Sigmoid colon (tissue), 7 donors: ENCODE data around the gene ATXN7L2. TPM values are rescaled to one million over a fixed set of nuclear protein-coding genes. Genes with fewer than 3 reads are reported as not detected.

Experiments
- DNase-seq: peaks from one replicate; pipeline ENCODE4 v3.0.0-alpha.2; 2019
- H3K27ac ChIP-seq, 4 donors: fragments of 200-600 bp; sonication (generic); one replicate each; pipeline ENCODE4 v1.5.1; 2016 to 2019; ENCODE audit warnings: mild to moderate bottlenecking in 1 of 4
- H3K27me3 ChIP-seq, 3 donors: fragments of 200-600 bp; sonication (generic); one replicate each; pipeline ENCODE4 v1.5.1; 2019; ENCODE audit warnings: mild to moderate bottlenecking in 1 of 3
- H3K36me3 ChIP-seq, 4 donors: fragments of 200-600 bp; sonication (generic); one replicate each; pipeline ENCODE4 v1.5.1; 2016 to 2019
- H3K4me1 ChIP-seq, 4 donors: fragments of 200-600 bp; sonication (generic); one replicate each; pipeline ENCODE4 v1.5.1; 2017 to 2019
- H3K4me3 ChIP-seq, 4 donors: fragments of 200-600 bp; sonication (generic); one replicate each; pipeline ENCODE4 v1.5.1; 2017 to 2019; ENCODE audit warnings: mild to moderate bottlenecking in 2 of 4, moderate library complexity in 1 of 4
- H3K9me3 ChIP-seq, 4 donors: fragments of 200-600 bp in 3 of 4; sonication (generic) in 3 of 4; one replicate each; pipeline versions ENCODE4 v1.5.1 to v1.6.1; 2013 to 2019
- EP300 ChIP-seq, 4 donors: sonication (generic); formaldehyde crosslinking; IDR thresholded peaks; one replicate each; pipeline ENCODE4 v1.6.1; 2017; ENCODE audit warnings: antibody characterized with exemption in 4 of 4
- POLR2A ChIP-seq, 2 donors: fragments of 450-650 bp; IDR thresholded peaks; one replicate each; pipeline ENCODE4 v1.6.1; 2016; ENCODE audit warnings: antibody characterized with exemption in 2 of 2, mild to moderate bottlenecking in 2 of 2, moderate library complexity in 2 of 2
- POLR2AphosphoS5 ChIP-seq, 4 donors: sonication (generic); formaldehyde crosslinking; IDR thresholded peaks; one replicate each; pipeline ENCODE4 v1.6.1; 2017; ENCODE audit warnings: antibody characterized with exemption in 4 of 4
- WGBS, 2 donors: extraction: QIAGEN DNeasy Blood & Tissue Kit; methylation state at CpG; one replicate each; pipeline ENCODE4 v1.1.7; 2013; 5-methylcytosine and 5-hydroxymethylcytosine counted together
- intact Hi-C: fragments of 100-400 bp; cut with DNase I; formaldehyde crosslinking; loops from one replicate; pipeline ENCODE4 v1.15.1; 2023
- polyA plus RNA-seq, 3 donors: library from polyadenylated mRNA; stranded (reverse); fragments of 200-250 nt; gene quantifications; one replicate each; pipeline ENCODE4 v1.2.3, GENCODE V29; 2013
- total RNA-seq, 4 donors: library from RNA; depleted of rRNA; stranded (reverse); fragments of >200 nt; gene quantifications; one replicate each; pipeline ENCODE4 v1.1.0, GENCODE V29; 2016
- TF ChIP-seq, protein P1 (sequence below), 4 experiments: fragments of 450-650 bp in 3 of 4; fragments of 200-600 bp in 1 of 4; IDR thresholded peaks; one replicate each; pipeline ENCODE4 v1.5.1; 2016 to 2019; ENCODE audit warnings: antibody characterized with exemption in 4 of 4, mild to moderate bottlenecking in 3 of 4, moderate library complexity in 2 of 4
- donor health status: healthy with polysubstance abuse.
- donor health status: Bipolar disorder and iron deficiency.
- donor health status: healthy.

Gene ATXN7L2
- total and polyA plus RNA-seq, 7 donors = 1.8 to 12.2 (median 2.5) TPM

DNA sequence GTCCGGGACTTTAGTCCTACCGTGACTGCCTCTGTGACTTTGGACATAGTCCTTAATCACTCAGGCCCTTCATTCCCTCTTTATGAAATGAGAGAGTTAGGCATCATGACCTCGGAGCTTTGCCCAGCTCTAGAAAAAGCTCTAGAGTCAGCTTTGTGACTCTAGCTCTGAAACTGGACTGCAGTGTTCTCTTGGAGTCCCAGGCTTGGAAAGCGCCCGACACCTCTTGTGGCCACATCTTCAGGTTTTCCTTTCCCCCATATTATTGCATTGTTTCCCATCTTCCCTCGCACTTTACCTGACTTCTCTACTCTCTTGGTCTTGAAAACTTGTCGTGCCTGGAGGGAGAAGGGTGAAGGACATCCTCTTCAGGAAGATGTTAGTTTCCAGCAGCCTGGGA, 38.3 kb downstream of the ATXN7L2 start:
- TF ChIP-seq POLR2AphosphoS5 (IDR thresholded peaks at IDR 0.05) = no peak
- no peak for TF ChIP-seq EP300 (IDR thresholded peaks at IDR 0.05)
- TF ChIP-seq, protein P1, sequence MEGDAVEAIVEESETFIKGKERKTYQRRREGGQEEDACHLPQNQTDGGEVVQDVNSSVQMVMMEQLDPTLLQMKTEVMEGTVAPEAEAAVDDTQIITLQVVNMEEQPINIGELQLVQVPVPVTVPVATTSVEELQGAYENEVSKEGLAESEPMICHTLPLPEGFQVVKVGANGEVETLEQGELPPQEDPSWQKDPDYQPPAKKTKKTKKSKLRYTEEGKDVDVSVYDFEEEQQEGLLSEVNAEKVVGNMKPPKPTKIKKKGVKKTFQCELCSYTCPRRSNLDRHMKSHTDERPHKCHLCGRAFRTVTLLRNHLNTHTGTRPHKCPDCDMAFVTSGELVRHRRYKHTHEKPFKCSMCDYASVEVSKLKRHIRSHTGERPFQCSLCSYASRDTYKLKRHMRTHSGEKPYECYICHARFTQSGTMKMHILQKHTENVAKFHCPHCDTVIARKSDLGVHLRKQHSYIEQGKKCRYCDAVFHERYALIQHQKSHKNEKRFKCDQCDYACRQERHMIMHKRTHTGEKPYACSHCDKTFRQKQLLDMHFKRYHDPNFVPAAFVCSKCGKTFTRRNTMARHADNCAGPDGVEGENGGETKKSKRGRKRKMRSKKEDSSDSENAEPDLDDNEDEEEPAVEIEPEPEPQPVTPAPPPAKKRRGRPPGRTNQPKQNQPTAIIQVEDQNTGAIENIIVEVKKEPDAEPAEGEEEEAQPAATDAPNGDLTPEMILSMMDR (IDR thresholded peaks at IDR 0.05) = no peak
- TF ChIP-seq POLR2A (IDR thresholded peaks at IDR 0.05) = no peak
- intact Hi-C loops = no loop called here
- Histone ChIP-seq H3K4me3 (no peak overlapping the region), H3K27me3 (no peaks in the 10 kb centered on the region), H3K36me3 (no peaks in the 10 kb centered on the region), H3K9me3 (no peaks in the 10 kb centered on the region), H3K4me1 (no peaks in the 10 kb centered on the region), H3K27ac (no peak overlapping the region)
- WGBS, 2 donors = 89 to 91% methylated on average over 7 of the region's 7 CpGs
- no peak for DNase-seq

DNA sequence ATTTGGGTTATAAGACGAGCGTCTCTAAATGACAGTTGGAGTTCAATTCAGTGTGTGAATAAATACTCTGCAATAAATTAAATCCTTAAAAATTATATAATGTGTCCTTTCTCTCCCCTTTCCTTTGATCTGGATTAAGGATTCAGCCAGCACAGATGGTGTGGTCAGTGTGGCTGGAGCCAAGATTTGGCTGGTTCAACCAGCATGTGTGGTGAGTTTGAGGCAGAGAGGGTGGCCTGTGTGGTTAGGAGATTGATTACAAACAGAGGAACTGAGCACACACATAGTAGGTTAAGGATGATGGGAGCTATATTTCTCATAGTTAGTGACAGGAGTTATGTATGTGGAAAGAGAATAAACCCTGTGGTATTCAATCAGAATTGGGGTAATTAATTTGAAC, 40.0 kb downstream of the ATXN7L2 start:
- H3K36me3 ChIP-seq = no peaks in the 10 kb centered on the region
- H3K27me3 ChIP-seq = no peaks in the 10 kb centered on the region
- intact Hi-C loops = no loop called here
- no peak for DNase-seq
- no peak for TF ChIP-seq POLR2AphosphoS5 (IDR thresholded peaks at IDR 0.05)
- TF ChIP-seq EP300 (IDR thresholded peaks at IDR 0.05) = no peak
- TF ChIP-seq POLR2A (IDR thresholded peaks at IDR 0.05) = no peak
- TF ChIP-seq, protein P1 (IDR thresholded peaks at IDR 0.05) = no peak
- H3K4me1 ChIP-seq = no peaks in the 10 kb centered on the region
- no peak overlapping the region for H3K27ac ChIP-seq
- 92% methylated on average over 2 of the region's 2 CpGs for WGBS, 2 donors
- no peaks in the 10 kb centered on the region for H3K9me3 ChIP-seq
- no peak overlapping the region for H3K4me3 ChIP-seq

DNA sequence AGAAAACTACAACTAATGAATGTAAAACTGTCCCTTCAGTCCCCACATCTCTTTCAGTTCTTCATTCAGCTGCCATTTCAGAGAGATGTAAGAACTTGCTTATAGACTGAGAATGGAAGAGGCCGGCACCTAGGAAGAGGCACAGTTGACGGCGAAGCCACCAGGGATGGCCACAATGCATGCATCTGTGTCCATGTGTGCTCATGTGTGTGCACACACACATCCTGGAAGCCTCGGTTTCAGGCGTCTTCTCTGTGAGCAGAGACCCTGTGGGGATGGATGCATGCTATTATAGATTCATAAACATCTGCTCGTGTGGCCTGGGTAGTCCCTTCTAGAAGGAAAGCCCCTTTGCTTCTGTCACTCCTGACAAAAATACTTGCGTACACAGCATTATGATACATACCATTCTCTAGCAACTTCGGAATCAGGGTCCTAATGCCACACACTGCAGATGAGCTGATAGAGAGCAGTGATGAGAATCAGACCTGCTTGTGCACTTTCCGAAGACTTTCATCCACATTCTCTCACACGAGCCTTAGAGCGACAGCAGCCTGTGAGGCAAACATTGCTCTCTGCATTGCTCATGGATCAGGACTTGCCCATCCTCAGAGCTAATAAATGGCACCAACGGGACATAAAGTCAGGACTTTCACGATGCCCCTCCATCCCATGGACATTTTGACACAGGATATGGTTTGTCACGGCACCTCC, 43.5 kb downstream of the ATXN7L2 start:
- TF ChIP-seq POLR2A (IDR thresholded peaks at IDR 0.05) (no peak), POLR2AphosphoS5 (IDR thresholded peaks at IDR 0.05) (no peak), EP300 (IDR thresholded peaks at IDR 0.05) (no peak)
- TF ChIP-seq, protein P1 (IDR thresholded peaks at IDR 0.05) = no peak
- Histone ChIP-seq H3K36me3 (no peaks in the 10 kb centered on the region), H3K4me1 (peaks cover 0 to 18% (median 12%) of the 10 kb centered on the region in 4 donors), H3K27me3 (no peaks in the 10 kb centered on the region), H3K9me3 (no peaks in the 10 kb centered on the region), H3K4me3 (no peak overlapping the region), H3K27ac (no peak overlapping the region)
- intact Hi-C loops = no loop called here
- no peak for DNase-seq
- WGBS, 2 donors = 77 to 79% methylated on average over 14 of the region's 14 CpGs

DNA sequence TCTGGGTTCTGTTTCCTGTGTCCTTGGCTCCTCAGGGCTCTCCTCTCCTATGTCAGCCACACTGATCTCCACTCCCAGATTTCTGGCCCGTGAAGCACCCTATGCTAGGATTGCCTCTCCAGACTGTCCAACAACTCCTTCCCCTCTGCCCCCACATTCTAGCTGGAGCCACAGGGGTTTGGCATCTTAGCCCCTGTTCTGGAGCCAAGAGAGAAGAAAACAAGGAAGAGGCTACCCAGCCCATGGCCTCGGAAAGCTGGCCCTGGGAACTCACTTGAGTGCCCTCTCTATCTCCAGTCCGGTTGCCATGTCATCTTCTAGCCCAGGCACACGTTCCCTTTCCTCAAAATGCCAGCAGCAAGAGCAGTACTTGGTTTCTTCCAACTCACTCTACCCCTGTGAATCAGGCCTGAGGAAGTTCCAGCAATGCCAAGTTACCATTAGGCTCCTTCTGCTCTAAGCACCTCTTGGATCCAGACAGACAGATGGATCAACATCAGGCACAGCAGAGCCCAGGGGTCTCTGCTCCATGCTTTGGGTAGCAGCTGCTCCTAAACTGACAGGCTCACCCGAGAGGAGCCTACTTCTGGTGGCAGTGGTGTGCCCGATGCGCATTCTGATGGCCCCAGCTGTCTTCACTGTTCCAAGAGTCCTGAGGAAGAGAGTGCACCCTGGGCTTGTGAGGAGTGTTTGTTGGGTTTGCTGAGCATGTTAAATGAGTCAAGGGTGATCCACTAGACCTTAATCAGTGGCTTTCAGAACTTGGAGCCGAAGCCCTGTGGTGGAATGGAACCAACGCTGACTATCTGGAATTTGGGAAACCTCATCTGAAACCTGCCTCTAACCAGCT, 44.4 kb downstream of the ATXN7L2 start:
- Histone ChIP-seq H3K9me3 (no peaks in the 10 kb centered on the region), H3K27ac (no peak overlapping the region), H3K4me3 (no peak overlapping the region), H3K4me1 (peaks cover 0 to 26% (median 19%) of the 10 kb centered on the region in 4 donors), H3K27me3 (no peaks in the 10 kb centered on the region), H3K36me3 (no peaks in the 10 kb centered on the region)
- 90 to 91% methylated on average over 9 of the region's 9 CpGs for WGBS, 2 donors
- intact Hi-C loops = no loop called here
- no peak for TF ChIP-seq POLR2AphosphoS5 (IDR thresholded peaks at IDR 0.05)
- no peak for TF ChIP-seq POLR2A (IDR thresholded peaks at IDR 0.05)
- TF ChIP-seq, protein P1 (IDR thresholded peaks at IDR 0.05) = no peak
- TF ChIP-seq EP300 (IDR thresholded peaks at IDR 0.05) = no peak
- DNase-seq = no peak
